ENCODE data around the gene PHOSPHO1. TPM values are rescaled to one million over a fixed set of nuclear protein-coding genes. Genes with fewer than 3 reads are reported as not detected.

PHOSPHO1 gene
- total RNA-seq, 4 donors from 2014 or later: 1.2 to 1.5 (median 1.4) TPM; not detected in 1

GRCh38 chr17:49213399-49213798, 17.2 kb downstream of the PHOSPHO1 start:
- H3K36me3 ChIP-seq: peaks cover 0 to 4% (median 0%) of the 10 kb centered on the region in 4 donors
- H3K27me3 ChIP-seq: peaks cover 0 to 29% (median 4%) of the 10 kb centered on the region in 4 donors
- TF ChIP-seq POLR2AphosphoS5 (IDR thresholded peaks at IDR 0.05) (no peak), EP300 (IDR thresholded peaks at IDR 0.05) (no peak), POLR2A (IDR thresholded peaks at IDR 0.05; ENCODE audit: low read depth) (no peak), CTCF (IDR thresholded peaks at IDR 0.05) (no peak)
- no peak overlapping the region for H3K27ac ChIP-seq (replicated peaks in 1 of 4)
- H3K4me1 ChIP-seq: peaks cover 15 to 60% (median 45%) of the 10 kb centered on the region in 4 donors
- intact Hi-C loops (cut with DNase I): no loop called here
- WGBS: 80% methylated on average over 5 of the region's 5 CpGs
- peak overlapping the region in 1 of 4 donors; percentile 12 for H3K4me3 ChIP-seq
- no peak for DNase-seq (ENCODE audit: extremely low spot score)
- H3K9me3 ChIP-seq: no peaks in the 10 kb centered on the region

- H3K27ac ChIP-seq (replicated peaks in 1 of 4): peak within 1 kb of the TSS; percentile 40 to 68 (median 57)
- no peak for DNase-seq (ENCODE audit: extremely low spot score)
- H3K4me3 ChIP-seq: peak within 1 kb of the TSS; percentile 35 to 56 (median 44)
- H3K9me3 ChIP-seq: no peaks in the 10 kb centered on the region
- no peaks in the 10 kb centered on the region for H3K36me3 ChIP-seq
- peaks cover 8 to 33% (median 24%) of the 10 kb centered on the region in 4 donors for H3K4me1 ChIP-seq
- H3K27me3 ChIP-seq: peaks cover 0 to 35% (median 4%) of the 10 kb centered on the region in 4 donors
- intact Hi-C loops (cut with DNase I): no loop called here
- 17% methylated on average over 14 of the region's 22 CpGs for WGBS
- TF ChIP-seq POLR2AphosphoS5 (IDR thresholded peaks at IDR 0.05) (peak; percentile 26 to 58), EP300 (IDR thresholded peaks at IDR 0.05) (no peak), POLR2A (IDR thresholded peaks at IDR 0.05; ENCODE audit: low read depth) (no peak), CTCF (IDR thresholded peaks at IDR 0.05) (no peak)
Measured at GRCh38 chr17:49210158-49211029, 20.2 kb downstream of the PHOSPHO1 start, which contains the start of the genes ABI3 and GNGT2. Gene ABI3, plus strand, starts transcription at chr17:49210707. Its CDS starts 18 bp downstream, at chr17:49210725. Gene GNGT2, minus strand, starts transcription at chr17:49210574. Its CDS starts 3,152 bp downstream, at chr17:49207422.

- no peak for TF ChIP-seq CTCF (IDR thresholded peaks at IDR 0.05)
- no peak for TF ChIP-seq EP300 (IDR thresholded peaks at IDR 0.05)
- TF ChIP-seq POLR2A (IDR thresholded peaks at IDR 0.05; ENCODE audit: low read depth): no peak
- no peak for TF ChIP-seq POLR2AphosphoS5 (IDR thresholded peaks at IDR 0.05)
- no peaks in the 10 kb centered on the region for H3K36me3 ChIP-seq
- peaks cover 0 to 35% (median 4%) of the 10 kb centered on the region in 4 donors for H3K27me3 ChIP-seq
- 87% methylated on average over 10 of the region's 10 CpGs for WGBS
- DNase-seq (ENCODE audit: extremely low spot score): no peak
- intact Hi-C loops (cut with DNase I): no loop called here
- H3K4me1 ChIP-seq: peaks cover under 1 to 22% (median 13%) of the 10 kb centered on the region in 4 donors
- peak overlapping the region in 2 of 4 donors; percentile 58 to 68 for H3K27ac ChIP-seq (replicated peaks in 1 of 4)
- H3K9me3 ChIP-seq: no peaks in the 10 kb centered on the region
- H3K4me3 ChIP-seq: no peak overlapping the region
Measured at GRCh38 chr17:49209061-49209571, 21.5 kb downstream of the PHOSPHO1 start.

GRCh38 chr17:49204516-49204915, 26.1 kb downstream of the PHOSPHO1 start:
- TF ChIP-seq EP300 (IDR thresholded peaks at IDR 0.05) (no peak), POLR2A (IDR thresholded peaks at IDR 0.05; ENCODE audit: low read depth) (no peak), CTCF (IDR thresholded peaks at IDR 0.05) (no peak), POLR2AphosphoS5 (IDR thresholded peaks at IDR 0.05) (no peak)
- intact Hi-C loops (cut with DNase I): no loop called here
- DNase-seq (ENCODE audit: extremely low spot score): no peak
- Histone ChIP-seq H3K9me3 (no peaks in the 10 kb centered on the region), H3K4me1 (peaks cover 0 to 5% (median 4%) of the 10 kb centered on the region in 4 donors), H3K36me3 (no peaks in the 10 kb centered on the region), H3K27me3 (peaks cover 0 to 23% (median 0%) of the 10 kb centered on the region in 4 donors), H3K27ac (replicated peaks in 1 of 4) (no peak overlapping the region), H3K4me3 (no peak overlapping the region)
- WGBS: 97% methylated on average over 2 of the region's 2 CpGs

Data from esophagus muscularis mucosa (tissue), 4 donors.